ENCODE results near the gene USE1.

Gene USE1

DNA sequence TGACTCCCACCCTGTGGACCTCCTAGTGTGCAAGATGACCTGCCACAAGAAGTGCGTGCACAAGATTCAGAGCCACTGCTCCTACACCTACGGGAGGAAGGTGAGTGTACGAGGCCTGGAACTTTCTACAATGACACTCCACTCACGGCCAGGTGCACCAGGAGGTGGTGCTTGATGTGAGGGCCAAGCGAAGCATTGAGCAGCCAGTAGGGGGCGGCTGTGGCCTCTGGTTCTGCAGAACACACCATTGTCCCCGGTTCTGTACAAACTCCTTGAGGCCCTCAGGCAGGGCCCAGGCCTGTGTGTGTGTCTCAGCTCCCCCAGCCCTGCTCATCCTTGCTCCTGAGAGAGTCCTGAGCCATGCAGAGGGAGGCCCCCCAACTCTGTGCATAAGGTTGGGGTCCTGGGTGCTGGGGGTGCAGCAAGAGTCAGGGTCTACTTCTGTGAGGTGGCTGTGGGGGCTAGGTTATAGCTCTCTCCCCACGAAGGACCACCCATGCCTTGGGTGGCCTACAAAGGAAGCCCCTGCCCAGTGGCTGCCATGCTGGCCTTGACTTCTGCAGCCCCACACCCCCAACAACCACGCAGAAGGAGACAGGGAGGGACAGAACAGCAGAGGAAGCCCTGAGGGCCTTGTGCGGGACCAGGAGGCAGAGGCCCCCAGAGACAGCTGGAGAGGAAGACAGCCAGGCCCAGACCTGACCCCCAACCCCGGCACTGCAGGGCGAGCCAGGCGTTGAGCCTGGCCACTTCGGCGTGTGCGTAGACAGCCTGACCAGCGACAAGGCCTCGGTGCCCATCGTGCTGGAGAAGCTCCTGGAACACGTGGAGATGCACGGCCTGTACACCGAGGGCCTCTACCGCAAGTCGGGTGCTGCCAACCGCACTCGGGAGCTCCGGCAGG is 9.7 kb upstream of the USE1 start:
- DNase-seq (ENCODE audit: low read depth): no peak

DNA sequence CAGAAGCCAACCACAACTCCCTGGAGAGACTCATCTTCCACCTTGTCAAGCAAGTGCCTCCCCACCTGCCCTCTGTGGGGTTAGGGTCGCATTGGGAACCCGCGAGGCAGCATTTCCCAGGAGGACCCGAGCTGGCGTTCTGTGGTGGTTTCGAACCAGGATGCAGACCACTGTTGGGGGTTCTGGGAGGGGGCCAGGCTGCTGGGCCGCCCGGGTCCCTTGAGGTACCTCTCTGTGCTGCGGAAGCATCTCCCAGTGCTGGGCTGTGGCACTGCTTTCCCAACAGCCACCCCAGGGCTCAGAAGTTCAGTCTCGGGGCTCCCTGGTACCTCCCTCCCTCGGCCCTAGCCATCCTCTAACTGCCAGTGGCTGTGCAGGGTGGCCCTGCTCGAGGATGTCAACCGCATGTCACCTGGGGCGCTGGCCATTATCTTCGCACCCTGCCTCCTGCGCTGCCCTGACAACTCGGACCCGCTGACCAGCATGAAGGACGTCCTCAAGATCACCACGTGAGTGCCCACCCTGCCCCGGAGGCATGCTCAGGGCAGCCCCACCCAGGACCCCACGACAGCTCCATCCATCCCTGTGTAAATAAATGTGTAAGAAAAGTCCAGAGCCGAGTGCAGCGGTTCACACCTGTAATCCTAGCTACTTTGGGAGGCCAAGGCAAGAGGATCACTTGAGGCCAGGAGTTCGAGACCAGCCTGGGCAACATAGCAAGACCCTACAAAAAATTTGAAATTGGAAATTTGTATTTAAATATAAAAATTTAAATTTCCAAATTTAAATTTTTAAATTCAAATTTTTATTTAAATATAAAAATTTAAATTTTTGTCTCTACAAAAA is 8.2 kb upstream of the USE1 start:
- DNase-seq (ENCODE audit: low read depth): no peak

GRCh38 chr19:17209126-17210036 is 5.8 kb upstream of the USE1 start:
- DNase-seq (ENCODE audit: low read depth): no peak

DNA sequence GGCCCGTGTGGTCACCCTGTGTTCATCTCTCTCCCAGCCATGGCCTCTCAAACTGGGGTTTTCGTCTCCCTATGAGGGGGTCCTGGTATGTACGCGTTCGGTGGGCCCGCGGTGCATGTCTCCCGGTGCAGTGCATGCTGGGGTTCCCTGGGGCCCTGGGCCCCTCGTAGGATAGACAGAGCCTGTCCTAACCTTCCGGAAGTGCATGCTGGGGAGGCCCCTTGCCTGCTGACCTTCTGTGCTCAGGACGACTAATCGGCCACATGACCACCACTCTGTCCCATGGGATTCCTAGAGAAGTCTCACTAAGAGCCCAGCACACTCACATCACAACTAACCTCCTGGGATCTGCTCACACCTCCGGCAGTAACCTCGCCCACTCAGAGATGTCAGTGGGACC is 4.9 kb upstream of the USE1 start:
- no peak for DNase-seq (ENCODE audit: low read depth)

DNA sequence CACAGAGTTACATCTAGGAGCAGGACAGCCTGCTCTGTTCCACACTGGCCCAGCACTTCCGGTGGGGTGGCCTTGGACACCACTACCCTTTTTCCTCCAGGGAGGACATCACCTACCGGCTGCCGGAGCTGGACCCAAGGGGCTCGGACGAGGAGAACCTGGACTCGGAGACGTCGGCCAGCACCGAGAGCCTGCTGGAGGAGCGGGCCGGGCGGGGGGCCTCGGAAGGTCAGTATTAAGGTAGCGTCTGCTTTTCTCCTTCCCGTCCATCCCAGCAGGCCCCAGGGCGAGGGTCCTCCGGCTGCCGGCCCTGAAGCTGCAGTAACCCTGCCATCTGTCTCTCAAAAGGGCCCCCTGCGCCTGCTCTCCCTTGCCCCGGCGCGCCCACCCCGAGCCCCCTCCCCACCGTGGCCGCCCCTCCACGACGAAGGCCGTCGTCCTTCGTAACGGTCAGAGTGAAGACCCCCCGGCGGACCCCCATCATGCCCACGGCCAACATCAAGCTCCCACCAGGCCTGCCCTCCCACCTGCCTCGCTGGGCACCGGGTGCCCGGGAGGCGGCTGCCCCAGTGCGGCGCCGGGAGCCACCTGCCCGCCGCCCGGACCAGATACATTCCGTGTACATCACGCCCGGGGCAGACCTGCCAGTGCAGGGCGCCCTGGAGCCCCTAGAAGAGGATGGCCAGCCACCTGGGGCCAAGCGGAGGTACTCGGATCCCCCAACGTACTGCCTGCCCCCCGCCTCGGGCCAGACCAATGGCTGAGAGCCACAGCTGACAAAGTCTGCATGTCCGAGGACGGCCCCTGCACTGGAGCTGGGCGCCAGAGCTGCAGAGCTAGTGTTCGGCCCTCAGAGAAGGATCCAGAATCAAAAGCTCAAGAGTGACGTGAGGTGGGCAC is 3.4 kb upstream of the USE1 start:
- DNase-seq (ENCODE audit: low read depth): no peak

GRCh38 chr19:17213334-17213733 is 1.8 kb upstream of the USE1 start:
- DNase-seq (ENCODE audit: low read depth): no peak

DNA sequence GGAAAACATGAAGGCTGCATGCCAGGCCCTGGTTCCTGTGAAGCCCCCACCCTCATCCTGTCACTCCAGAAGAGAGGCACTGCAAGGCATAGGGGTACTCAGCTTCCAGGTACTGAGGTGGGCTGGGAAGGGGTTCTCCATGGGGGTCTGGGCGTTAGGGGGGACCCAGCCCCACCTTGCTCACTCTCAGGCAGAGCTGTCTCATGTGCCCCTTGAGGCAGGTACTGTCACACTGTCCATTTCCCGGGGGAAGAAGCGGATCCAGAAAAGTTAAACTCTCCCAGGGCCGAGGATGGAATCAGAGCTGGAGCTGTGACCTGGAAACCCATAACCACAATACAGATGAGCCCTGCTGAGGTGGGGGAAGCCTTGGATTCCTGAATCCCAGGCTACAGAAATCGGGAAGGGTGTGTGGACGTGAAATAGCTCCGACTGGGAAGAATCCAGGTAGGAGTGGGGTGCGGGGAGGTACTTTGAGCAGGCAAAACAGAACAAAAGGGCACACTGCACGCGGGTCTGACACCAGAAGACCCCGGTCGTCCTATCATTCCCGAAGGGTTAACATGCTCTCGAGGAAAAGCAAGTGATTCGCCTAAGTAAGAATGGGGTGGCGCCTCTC is 540 bp upstream of the USE1 start:
- DNase-seq (ENCODE audit: low read depth): no peak

DNA sequence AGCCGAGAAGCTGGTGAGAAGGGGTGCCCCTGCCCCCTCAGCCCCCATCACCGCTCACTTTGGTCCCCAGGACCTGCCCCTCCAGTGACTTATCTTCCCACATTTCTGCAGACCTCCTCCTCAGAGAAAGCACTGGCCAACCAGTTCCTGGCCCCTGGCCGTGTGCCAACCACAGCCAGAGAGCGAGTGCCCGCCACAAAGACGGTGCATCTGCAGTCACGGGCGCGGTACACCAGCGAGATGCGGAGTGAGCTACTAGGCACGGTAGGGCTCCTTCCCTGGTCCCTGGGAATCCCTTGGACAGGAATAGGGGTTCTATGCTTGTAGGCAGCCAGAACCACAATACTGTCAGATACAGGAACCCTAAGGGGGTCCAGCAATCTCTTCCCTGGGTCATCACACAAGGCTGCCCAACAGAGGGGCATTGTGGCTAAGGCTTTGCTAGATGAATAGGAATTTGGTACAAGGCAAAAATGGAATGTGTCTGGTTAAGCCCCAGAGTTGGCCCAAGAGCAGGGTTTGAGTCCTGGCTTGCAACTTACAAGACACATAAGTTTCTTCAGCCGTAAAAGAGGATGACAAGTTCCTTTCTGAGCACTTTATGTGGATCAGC is 1.0 kb downstream of the USE1 start:
- no peak for DNase-seq (ENCODE audit: low read depth)

DNA sequence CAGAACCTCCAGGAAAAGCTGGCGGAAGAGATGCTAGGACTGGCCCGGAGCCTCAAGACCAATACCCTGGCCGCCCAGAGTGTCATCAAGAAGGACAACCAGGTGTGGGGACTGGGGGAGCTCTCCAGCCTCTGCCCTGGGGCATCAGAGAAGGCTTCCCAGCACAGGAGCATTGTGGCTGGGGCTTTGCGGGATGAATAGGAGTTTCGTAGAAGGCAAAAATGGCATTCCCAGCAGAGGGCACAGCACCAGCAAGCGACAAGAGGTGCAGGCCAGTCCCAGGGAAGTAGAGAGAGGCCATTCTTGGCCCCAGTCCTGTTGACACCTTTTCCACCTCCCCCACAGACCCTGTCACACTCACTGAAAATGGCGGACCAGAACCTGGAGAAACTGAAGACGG is 4.1 kb downstream of the USE1 start:
- no peak for DNase-seq (ENCODE audit: low read depth)

DNA sequence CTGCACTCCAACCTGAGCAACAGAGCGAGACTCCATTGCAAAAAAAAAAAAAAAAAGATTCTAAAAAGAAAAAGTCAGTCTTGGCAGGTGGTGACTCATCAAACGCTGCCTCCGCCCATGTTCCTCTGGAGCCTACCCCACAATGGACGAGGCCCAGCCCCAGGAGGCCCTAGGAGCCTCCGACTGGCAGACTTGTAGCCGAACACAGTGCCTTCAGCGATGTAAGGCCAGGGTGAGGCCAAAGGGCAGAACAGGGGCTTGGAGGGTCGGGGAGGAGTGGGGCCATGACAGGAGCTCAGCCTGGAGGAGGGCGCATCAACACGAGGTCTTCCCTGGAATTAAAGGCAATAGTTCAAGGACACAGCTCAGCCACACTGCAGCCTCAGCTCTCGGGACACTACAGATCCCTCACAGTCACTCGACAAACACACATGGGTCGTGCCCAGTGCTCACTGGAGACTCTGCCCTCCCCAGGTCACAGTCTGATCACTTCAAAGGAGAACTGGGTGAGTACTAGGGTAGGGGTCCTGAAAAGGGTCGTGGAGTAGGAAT is 5.1 kb downstream of the USE1 start:
- peak; percentile 29 for DNase-seq (ENCODE audit: low read depth)

DNA sequence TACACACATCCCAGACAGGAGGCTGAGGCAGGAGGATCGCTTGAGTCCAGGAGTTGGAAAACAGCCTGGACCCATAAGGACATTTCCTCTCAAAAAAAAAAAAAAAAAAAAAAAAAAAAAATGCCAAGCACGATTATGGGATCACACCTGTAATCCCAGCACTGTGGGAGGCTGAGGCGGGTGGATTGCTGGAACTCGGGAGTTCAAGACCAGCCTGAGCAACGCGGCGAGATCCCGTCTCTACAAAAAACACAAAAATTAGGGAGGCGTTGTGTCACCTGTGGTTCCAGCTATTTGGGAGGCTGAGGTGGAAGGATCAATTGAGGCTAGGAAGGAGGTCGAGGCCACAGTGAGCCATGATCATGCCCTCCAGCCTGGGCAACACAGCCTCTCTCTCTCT is 9.9 kb downstream of the USE1 start:
- no peak for DNase-seq (ENCODE audit: low read depth)

DNA sequence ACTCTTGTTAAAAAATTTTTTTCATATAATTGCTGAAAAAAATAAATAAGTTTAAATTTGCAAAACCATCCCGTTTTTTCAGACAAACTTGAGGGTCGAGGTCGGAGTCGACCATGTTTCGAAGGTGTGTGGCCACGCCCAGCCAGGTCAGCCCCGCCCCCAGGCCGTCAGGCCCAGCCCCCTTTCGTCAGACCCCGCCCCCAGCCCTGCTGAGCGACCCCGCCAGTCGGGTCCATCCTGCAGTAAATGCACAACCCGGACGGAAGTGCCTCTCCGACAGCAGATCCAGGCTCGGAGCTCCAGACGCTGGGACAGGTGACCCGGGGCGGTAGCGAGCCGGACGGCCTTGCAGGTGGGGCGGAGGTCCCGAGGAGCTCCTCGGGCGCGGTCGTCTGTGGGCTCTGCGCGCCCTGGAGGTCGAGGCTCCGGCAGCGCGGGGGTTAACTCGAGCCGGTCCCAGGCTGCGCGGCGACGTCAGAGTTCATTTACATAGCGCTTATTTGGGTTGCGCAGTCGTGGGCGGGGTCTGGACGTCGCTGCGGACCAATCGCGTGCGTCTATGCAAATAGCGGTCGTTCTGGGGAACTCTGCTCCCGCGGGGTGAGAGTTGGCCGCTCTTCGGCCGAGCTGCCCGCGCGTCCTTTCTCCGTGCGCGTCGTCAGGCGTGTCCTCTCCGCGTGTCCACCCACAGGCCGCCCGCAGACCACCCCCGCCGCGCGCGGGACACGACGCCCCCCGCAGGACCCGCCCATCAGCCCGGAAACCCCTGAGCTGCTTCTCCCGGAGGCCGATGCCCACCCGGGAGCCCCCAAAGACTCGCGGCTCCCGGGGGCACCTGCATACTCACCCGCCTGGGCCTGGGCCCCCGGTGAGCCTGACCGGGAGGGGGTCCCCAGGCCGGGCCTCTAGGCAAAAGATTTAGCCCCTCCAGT is 11.1 kb downstream of the USE1 start, which contains the start of gene OCEL1:
OCEL1 (plus strand) TSS at position 225 of the 932 bp plus-strand sequence; CDS start at position 247, 22 bp downstream.
- peak; percentile 93 for DNase-seq (ENCODE audit: low read depth)

DNA sequence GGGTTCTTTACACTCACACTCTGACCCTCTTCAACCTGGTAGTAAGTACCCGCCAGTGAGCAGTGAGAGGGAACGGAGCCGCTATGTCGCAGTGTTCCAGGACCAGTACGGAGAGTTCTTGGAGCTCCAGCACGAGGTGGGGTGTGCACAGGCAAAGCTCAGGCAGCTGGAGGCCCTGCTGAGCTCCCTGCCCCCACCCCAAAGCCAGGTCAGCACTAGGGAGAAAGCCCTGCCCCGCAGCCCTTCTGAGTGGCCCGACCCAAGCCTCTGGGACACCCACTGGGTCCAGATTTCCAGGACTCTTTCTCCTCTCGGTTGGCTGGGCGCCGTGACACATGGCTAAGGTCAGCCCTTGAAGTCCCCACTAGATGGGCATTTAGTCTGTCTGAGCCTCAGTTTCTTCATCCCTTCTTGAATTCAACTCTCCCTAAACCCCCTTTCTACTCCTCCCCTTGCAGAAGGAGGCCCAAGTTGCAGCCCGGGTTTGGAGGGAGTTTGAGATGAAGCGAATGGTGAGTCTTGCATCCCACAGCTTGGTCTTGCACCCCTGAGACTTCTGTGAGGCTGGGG is 12.7 kb downstream of the USE1 start:
- DNase-seq (ENCODE audit: low read depth): no peak

GRCh38 chr19:17229890-17230289 is 14.7 kb downstream of the USE1 start:
- DNase-seq (ENCODE audit: low read depth): no peak

GRCh38 chr19:17232258-17232657 is 17.1 kb downstream of the USE1 start:
- DNase-seq (ENCODE audit: low read depth): no peak

DNA sequence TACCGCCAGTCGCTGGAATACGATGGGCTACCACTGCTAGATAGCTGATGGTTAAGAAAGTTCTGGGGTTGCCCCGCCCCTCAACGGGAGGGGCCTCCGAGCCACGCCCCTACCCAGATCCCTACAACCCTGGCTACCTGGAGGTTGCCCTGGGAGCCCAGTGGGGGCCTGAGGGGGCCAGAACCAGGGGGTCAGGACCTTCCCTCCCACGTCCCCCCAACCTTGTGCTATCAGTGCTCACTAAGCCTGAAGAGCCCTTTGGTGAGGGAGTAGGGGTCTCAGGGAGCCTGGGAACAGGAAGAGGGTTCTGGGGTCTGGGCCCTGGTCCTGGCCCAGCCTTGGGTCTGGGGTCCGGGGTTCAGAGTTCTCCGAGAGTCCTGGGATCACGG is 19.7 kb downstream of the USE1 start:
- DNase-seq (ENCODE audit: low read depth): no peak

DNA sequence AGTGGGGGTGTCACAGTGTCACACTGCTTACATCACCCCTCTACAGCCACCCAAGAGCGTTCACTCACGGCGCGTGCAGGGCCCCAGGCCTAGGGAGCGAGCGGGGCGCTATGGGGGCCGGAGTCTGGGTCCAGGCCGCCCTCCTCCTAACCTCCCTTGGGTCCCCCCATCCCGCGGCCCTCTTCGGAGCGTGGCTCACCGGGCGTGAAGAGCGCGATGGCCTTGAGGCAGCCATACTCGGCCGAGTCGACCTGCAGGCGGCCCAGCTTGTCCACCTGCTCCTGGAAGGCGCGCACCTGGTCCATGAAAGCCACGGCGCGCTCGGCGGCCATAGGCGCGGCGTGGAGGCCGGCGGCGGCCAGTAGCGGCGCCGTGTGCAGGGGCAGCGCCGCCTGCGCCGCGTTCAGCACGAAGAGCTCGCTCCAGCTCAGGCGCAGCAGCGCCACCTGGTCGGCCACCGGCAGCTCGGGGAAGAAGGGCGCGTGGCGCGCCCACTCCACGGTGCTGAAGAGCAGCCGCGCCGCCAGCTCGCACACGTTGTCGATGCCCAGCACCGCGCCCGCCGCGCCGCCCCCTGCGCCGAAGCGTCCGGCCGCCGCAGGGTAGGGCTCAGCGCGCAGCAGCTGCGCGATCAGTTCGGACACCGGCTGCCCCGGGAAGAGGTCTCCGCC is 20.3 kb downstream of the USE1 start:
- no peak for DNase-seq (ENCODE audit: low read depth)
